Stimulated activated CD4-positive, alpha-beta T cell treated with anti-CD3 and anti-CD28 coated beads, Interleukin-4, amount 100 ng/mL, for 1 hour (primary cell): ENCODE data around the gene PTGES2.

ENCODE experiments used
- DNase-seq: peaks from one replicate; pipeline ENCODE4 v3.0.0-alpha.2; 2020

Gene PTGES2

GRCh38 chr9:128153060-128153946 lies 25.8 kb upstream of the PTGES2 start:
- no peak for DNase-seq

- DNase-seq, result no peak
These were observed 24.9 kb upstream of the PTGES2 start for GRCh38 chr9:128152133-128153059.

GRCh38 chr9:128151309-128152132 lies 24.0 kb upstream of the PTGES2 start:
- no peak for DNase-seq

GRCh38 chr9:128150594-128151308 lies 23.2 kb upstream of the PTGES2 start:
- no peak for DNase-seq

- DNase-seq, result no peak
These were observed 22.5 kb upstream of the PTGES2 start for GRCh38 chr9:128149951-128150593.

GRCh38 chr9:128149001-128149701 lies 21.6 kb upstream of the PTGES2 start, which contains the start of gene LCN2:
TSS of gene LCN2 (plus strand) at chr9:128149453. CDS start at chr9:128149526, 73 bp downstream.
- DNase-seq, result no peak

- DNase-seq, result no peak
These were observed 21.0 kb upstream of the PTGES2 start for GRCh38 chr9:128148509-128149000.

GRCh38 chr9:128146591-128147120 lies 19.1 kb upstream of the PTGES2 start:
- DNase-seq, result no peak

GRCh38 chr9:128145951-128146351 lies 18.4 kb upstream of the PTGES2 start:
- DNase-seq, result no peak

GRCh38 chr9:128145536-128145935 lies 18.0 kb upstream of the PTGES2 start:
- no peak for DNase-seq

GRCh38 chr9:128144239-128145181 lies 17.0 kb upstream of the PTGES2 start:
- no peak for DNase-seq

GRCh38 chr9:128143525-128144238 lies 16.2 kb upstream of the PTGES2 start:
- DNase-seq, result no peak

GRCh38 chr9:128142596-128142995 lies 15.1 kb upstream of the PTGES2 start:
- no peak for DNase-seq

GRCh38 chr9:128142061-128142460 lies 14.5 kb upstream of the PTGES2 start:
- DNase-seq, result no peak

GRCh38 chr9:128141604-128142003 lies 14.1 kb upstream of the PTGES2 start:
- DNase-seq, result no peak

GRCh38 chr9:128139621-128140020 lies 12.1 kb upstream of the PTGES2 start:
- DNase-seq, result no peak

- DNase-seq, result no peak
These were observed 10.5 kb upstream of the PTGES2 start for GRCh38 chr9:128138001-128138400.
